ENCODE results near the gene SH3TC2.

DNA sequence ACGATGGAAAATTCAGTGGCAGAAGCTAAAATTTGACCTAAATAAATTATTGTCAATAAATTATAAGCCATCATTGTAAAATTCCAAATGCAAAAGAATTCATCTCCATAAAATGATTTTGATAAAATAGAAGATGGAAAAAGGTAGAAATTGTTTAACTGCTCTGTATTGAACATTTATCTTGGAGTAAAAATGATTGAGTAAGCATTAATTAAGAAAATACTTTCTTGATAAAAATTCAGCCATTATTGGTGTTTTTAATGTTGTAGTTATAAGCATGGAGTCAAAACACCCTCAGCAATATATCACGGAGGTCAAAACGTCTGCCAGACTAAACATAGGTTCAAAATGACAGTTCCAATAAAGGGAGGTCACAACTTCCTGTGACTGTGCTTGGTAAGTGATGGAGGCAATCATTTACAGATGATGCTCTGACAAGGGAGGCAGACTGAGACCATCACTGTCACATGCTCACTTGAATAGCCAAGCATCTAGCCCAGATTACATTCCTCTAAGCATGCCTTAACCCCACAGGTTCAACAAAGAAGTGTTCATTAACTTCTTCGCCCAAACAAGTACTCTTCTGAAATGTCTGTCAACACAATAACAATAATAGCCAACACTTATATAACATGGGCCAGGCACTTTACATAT, 69.5 kb downstream of the SH3TC2 start:
- TF ChIP-seq TARDBP (IDR thresholded peaks at IDR 0.05) (no peak), SP1 (IDR thresholded peaks at IDR 0.05) (no peak), HDGF (IDR thresholded peaks at IDR 0.05; ENCODE audit: borderline replicate concordance) (no peak), FOXK2 (IDR thresholded peaks at IDR 0.05) (no peak), ZNF384 (IDR thresholded peaks at IDR 0.05) (no peak), BHLHE40 (IDR thresholded peaks at IDR 0.05; ENCODE audit: borderline replicate concordance) (no peak), FOXM1 (IDR thresholded peaks at IDR 0.05; ENCODE audit: borderline replicate concordance) (no peak), SUZ12 (IDR thresholded peaks at IDR 0.05) (no peak)
- TF ChIP-seq, protein P1, sequence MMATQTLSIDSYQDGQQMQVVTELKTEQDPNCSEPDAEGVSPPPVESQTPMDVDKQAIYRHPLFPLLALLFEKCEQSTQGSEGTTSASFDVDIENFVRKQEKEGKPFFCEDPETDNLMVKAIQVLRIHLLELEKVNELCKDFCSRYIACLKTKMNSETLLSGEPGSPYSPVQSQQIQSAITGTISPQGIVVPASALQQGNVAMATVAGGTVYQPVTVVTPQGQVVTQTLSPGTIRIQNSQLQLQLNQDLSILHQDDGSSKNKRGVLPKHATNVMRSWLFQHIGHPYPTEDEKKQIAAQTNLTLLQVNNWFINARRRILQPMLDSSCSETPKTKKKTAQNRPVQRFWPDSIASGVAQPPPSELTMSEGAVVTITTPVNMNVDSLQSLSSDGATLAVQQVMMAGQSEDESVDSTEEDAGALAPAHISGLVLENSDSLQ (IDR thresholded peaks at IDR 0.05) = no peak

All from HEK293T (cell line).